Subcutaneous adipose tissue (tissue), 4 donors: ENCODE results near the gene HK1. TPM values are rescaled to one million over a fixed set of nuclear protein-coding genes. Genes with fewer than 3 reads are reported as not detected.

ENCODE experiments used
- CTCF ChIP-seq: fragments of 450-650 bp; IDR thresholded peaks from one replicate; pipeline ENCODE4 v1.5.1; 2016; ENCODE audit warnings: low read depth, mild to moderate bottlenecking, control low read depth, antibody characterized with exemption, moderate library complexity
- total RNA-seq, 4 donors: library from RNA; depleted of rRNA; stranded (reverse); fragments of >200 nt; gene quantifications; one replicate each; pipeline ENCODE4 v1.1.0, GENCODE V29; 2016

Gene HK1
- total RNA-seq, 4 donors from 2014 or later, result 54.4 to 72.2 (median 57.8) TPM

- no peak for TF ChIP-seq CTCF
Measured at GRCh38 chr10:69446229-69446628, 167.9 kb downstream of the HK1 start.

GRCh38 chr10:69446650-69447151 lies 168.4 kb downstream of the HK1 start:
- no peak for TF ChIP-seq CTCF

GRCh38 chr10:69449841-69450240 lies 171.5 kb downstream of the HK1 start:
- no peak for TF ChIP-seq CTCF

- TF ChIP-seq CTCF, result no peak
Measured at GRCh38 chr10:69451209-69451783, 173.0 kb downstream of the HK1 start, which contains the start of gene TSPAN15. TSS of gene TSPAN15 (plus strand) at chr10:69451465. CDS start at chr10:69451595, 130 bp downstream.

Other genes with a start within 250 kb of the HK1 start
- gene SRGN, start 190.4 kb upstream of the HK1 start, total RNA-seq, result 100 to 1,000 TPM; 104 to 572 (median 285) TPM
- gene VPS26A, start 154.3 kb upstream of the HK1 start, total RNA-seq, result 10 to 100 TPM; 43.9 to 77.6 (median 54.8) TPM
- 10 to 100 TPM; 24.6 to 32.0 (median 28.1) TPM for gene SUPV3L1, start 98.3 kb upstream of the HK1 start, total RNA-seq
- under 1 TPM in 2 of 4 donors, not detected in 2; 0.17 to 0.22 TPM for gene HKDC1, start 58.2 kb upstream of the HK1 start, total RNA-seq
- gene TACR2, start 138.4 kb downstream of the HK1 start, total RNA-seq, result 1 to 10 TPM in 3 of 4 donors, under 1 TPM in 1; 0.65 to 4.5 (median 1.3) TPM
- 100 to 1,000 TPM in 2 of 4 donors, 10 to 100 TPM in 2; 60.6 to 140 (median 103) TPM for gene TSPAN15, start 173.0 kb downstream of the HK1 start, total RNA-seq